T-helper 2 cell (primary cell): ENCODE results near the gene NAT16.
"Not testable (repeated sequence)": the region's sequence is repeated elsewhere in the genome, so short reads cannot be mapped to it uniquely, and the experiment has no call there.

ENCODE experiments used
- DNase-seq, 5 experiments: peaks; one replicate each; pipeline versions ENCODE4 v3.0.0 to v3.0.0-alpha.2; 2012 to 2022

Gene NAT16

GRCh38 chr7:101125989-101126650 lies 54.0 kb downstream of the NAT16 start:
- no peak for DNase-seq

GRCh38 chr7:101124376-101125056 lies 55.6 kb downstream of the NAT16 start:
- no peak for DNase-seq

DNA sequence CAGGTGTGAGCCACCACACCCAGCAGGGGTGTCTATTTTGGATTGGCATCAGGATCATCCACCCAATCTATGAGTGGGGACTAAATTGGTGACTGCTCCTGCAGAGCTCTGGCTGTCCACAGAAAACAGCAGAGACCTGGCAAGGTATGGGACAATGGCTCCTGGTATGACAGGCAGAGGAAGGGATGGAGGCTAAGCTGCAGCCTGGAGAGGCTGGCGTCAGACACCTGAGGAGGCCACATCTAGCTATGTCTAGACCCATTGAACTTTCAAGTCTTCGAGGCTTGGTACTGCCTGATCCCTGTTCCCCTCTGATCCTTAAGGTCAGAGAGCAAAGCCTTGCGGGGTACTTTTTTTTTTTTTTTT lies 56.4 kb downstream of the NAT16 start:
- no peak for DNase-seq

- DNase-seq, result no peak
Measured at GRCh38 chr7:101122933-101123702, 57.0 kb downstream of the NAT16 start.

- no peak for DNase-seq
Measured at GRCh38 chr7:101121991-101122932, 57.8 kb downstream of the NAT16 start.

DNA sequence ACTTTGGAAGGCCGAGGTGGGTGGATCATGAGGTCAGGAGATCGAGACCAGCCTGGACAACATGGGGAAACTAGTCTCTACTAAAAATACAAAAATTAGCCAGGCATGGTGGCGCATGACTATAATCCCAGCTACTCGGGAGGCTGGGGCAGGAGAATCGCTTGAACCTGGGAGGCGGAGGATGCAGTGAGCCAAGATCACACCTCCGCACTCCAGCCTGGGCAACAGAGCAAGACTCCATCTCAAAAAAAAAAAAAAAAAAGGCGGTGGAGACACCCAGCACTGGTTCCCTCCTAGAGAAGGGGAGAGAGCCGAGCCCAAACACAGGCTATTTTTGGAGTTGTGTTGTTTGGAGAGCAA lies 58.5 kb downstream of the NAT16 start:
- not testable (repeated sequence) for DNase-seq
